GM19328 (cell line): ENCODE results near the gene GRM8.
"Not testable (repeated sequence)": the region's sequence is repeated elsewhere in the genome, so short reads cannot be mapped to it uniquely, and the experiment has no call there.

ENCODE experiments used
- ATAC-seq: cut with Tn5 transposase; IDR thresholded peaks from one replicate; pipeline ENCODE4 v1.9.1; 2021; ENCODE audit warnings: mild to moderate bottlenecking, moderate library complexity; ENCODE audit not compliant: unreplicated experiment

The GRM8 gene

GRCh38 chr7:126831241-126831640, 421.5 kb downstream of the GRM8 start:
- ATAC-seq, result not testable (repeated sequence)

- no peak for ATAC-seq
These were observed 431.8 kb downstream of the GRM8 start for GRCh38 chr7:126820925-126821324.

- ATAC-seq, result no peak
These were observed 433.6 kb downstream of the GRM8 start for GRCh38 chr7:126819197-126819484.

GRCh38 chr7:126818393-126819196, 434.1 kb downstream of the GRM8 start:
- ATAC-seq, result no peak

- no peak for ATAC-seq
These were observed 443.6 kb downstream of the GRM8 start for GRCh38 chr7:126809188-126809587.

- ATAC-seq, result no peak
These were observed 446.1 kb downstream of the GRM8 start for GRCh38 chr7:126806614-126807013.

GRCh38 chr7:126805351-126805750, 447.4 kb downstream of the GRM8 start:
- no peak for ATAC-seq

- no peak for ATAC-seq
These were observed 448.1 kb downstream of the GRM8 start for GRCh38 chr7:126804604-126805003.

GRCh38 chr7:126803990-126804389, 448.8 kb downstream of the GRM8 start:
- no peak for ATAC-seq

- ATAC-seq, result peak; percentile 94
These were observed 449.6 kb downstream of the GRM8 start for GRCh38 chr7:126803060-126803665.

GRCh38 chr7:126801733-126802132, 451.0 kb downstream of the GRM8 start:
- no peak for ATAC-seq

- no peak for ATAC-seq
These were observed 453.2 kb downstream of the GRM8 start for GRCh38 chr7:126799541-126799940.

GRCh38 chr7:126792521-126792920, 460.2 kb downstream of the GRM8 start:
- ATAC-seq, result no peak

- ATAC-seq, result no peak
These were observed 461.4 kb downstream of the GRM8 start for GRCh38 chr7:126791306-126791705.

GRCh38 chr7:126790763-126791162, 462.0 kb downstream of the GRM8 start:
- ATAC-seq, result no peak

- no peak for ATAC-seq
These were observed 469.1 kb downstream of the GRM8 start for GRCh38 chr7:126783613-126784012.

GRCh38 chr7:126780993-126781392, 471.7 kb downstream of the GRM8 start:
- peak; percentile 65 for ATAC-seq

- ATAC-seq, result no peak
These were observed 474.6 kb downstream of the GRM8 start for GRCh38 chr7:126778101-126778500.

GRCh38 chr7:126776498-126776897, 476.2 kb downstream of the GRM8 start:
- ATAC-seq, result no peak

- no peak for ATAC-seq
These were observed 478.7 kb downstream of the GRM8 start for GRCh38 chr7:126774077-126774476.

- no peak for ATAC-seq
These were observed 483.9 kb downstream of the GRM8 start for GRCh38 chr7:126768836-126769235.

- ATAC-seq, result no peak
These were observed 491.7 kb downstream of the GRM8 start for GRCh38 chr7:126760914-126761577.
